HG03095 (cell line): ENCODE data around the gene TPI1.

Experiments
- ATAC-seq: cut with Tn5 transposase; IDR thresholded peaks from one replicate; pipeline ENCODE4 v1.9.1; 2021; ENCODE audit warnings: moderate library complexity; ENCODE audit not compliant: unreplicated experiment

Gene TPI1

DNA sequence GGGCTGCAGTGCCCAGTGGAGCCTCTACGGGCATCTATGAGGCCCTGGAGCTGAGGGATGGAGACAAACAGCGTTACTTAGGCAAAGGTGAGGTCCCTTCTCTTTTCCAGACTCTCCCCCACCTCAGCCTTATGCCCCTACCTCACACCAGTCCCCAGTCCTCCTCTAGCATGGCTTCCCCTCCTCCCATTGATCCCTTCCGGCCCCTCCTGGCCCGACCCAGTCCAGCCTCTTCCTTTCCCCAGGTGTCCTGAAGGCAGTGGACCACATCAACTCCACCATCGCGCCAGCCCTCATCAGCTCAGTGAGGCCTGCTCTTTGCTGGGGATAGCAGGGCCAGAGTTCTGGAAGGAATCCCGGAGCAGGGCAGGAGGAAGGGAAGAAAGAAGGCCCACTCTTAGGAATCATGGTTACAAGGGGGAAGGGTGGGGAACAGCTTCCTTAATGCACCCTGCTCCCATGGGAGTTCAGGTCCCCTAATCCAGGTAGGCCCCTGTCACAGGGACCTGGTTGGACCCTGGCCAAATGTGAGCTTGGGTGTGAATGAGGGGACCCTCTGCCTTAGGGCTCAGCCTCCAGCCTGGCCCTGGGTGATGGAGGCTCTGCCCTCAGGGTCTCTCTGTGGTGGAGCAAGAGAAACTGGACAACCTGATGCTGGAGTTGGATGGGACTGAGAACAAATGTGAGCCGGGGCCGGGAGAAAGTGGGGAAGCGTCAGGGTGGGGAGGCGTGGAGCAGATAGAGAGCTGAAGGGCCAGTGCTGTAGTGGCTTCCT lies 49.3 kb downstream of the TPI1 start:
- no peak for ATAC-seq

DNA sequence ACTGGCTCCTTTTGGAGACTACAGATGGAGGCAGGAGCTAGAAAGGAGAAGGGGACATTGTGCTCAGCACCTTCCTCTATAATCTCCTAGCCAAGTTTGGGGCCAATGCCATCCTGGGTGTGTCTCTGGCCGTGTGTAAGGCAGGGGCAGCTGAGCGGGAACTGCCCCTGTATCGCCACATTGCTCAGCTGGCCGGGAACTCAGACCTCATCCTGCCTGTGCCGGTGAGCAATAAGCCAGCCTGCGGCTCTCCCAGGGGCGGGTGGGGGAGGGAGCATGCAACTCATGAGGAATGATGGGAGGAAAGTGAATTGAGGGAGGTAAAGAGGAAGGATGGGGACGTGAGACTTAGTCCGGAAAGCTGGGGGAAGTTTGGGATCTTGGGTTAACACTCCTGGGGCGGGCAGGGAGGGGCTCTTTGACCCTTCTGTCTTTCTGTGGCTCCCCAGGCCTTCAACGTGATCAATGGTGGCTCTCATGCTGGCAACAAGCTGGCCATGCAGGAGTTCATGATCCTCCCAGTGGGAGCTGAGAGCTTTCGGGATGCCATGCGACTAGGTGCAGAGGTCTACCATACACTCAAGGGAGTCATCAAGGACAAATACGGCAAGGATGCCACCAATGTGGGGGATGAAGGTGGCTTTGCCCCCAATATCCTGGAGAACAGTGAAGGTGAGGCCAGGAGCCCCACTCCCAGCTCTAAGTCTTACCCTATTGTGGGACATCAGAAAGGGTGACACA lies 50.3 kb downstream of the TPI1 start:
- no peak for ATAC-seq

DNA sequence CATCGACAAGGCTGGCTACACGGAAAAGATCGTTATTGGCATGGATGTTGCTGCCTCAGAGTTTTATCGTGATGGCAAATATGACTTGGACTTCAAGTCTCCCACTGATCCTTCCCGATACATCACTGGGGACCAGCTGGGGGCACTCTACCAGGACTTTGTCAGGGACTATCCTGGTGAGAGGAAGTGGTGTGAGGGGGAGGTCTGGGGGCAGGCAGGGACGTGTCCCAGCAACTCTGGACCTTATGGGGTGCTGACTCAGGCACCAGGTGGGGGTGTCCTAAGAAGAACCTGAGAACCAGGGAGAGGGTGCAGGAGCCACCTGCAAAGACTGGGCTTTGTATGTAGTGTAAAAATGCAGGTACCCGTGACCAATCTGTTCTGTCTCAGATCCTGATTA lies 52.3 kb downstream of the TPI1 start:
- ATAC-seq = no peak
